Uterus (tissue), 2 donors: ENCODE results near the gene DNM3.

ENCODE experiments used
- POLR2A ChIP-seq, 2 donors: fragments of 450-650 bp; IDR thresholded peaks; one replicate each; pipeline ENCODE4 v1.6.1; 2016; ENCODE audit warnings: antibody characterized with exemption in 2 of 2, mild to moderate bottlenecking in 1 of 2, moderate library complexity in 1 of 2
- TF ChIP-seq, protein P1 (sequence below), 4 experiments: fragments of 200-600 bp in 2 of 4; fragments of 450-650 bp in 2 of 4; sonication (generic) in 2 of 4; IDR thresholded peaks; one replicate each; pipeline ENCODE4 v1.5.1; 2016 to 2019; ENCODE audit warnings: antibody characterized with exemption in 4 of 4, mild to moderate bottlenecking in 2 of 4, moderate library complexity in 1 of 4

DNA sequence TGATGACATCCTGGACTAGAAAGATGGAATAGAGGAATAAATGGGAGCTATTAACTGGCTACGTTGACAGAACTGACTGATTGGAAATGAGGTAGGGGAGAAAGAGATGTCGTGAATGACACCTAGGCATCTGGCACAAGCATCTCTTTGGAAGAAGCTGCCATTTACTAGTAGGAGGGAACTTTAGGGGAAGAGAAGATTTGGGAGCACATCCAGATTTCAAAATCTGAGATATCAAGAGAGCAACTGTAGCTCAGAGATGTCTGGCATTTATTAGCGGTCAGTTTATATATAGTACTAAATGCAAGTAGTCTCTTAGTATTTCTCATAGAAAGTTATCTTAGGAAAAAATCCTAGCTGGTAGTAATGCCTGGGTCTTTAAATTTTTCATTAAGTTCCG lies 447.3 kb downstream of the DNM3 start:
- TF ChIP-seq POLR2A (IDR thresholded peaks at IDR 0.05), result no peak
- TF ChIP-seq, protein P1, sequence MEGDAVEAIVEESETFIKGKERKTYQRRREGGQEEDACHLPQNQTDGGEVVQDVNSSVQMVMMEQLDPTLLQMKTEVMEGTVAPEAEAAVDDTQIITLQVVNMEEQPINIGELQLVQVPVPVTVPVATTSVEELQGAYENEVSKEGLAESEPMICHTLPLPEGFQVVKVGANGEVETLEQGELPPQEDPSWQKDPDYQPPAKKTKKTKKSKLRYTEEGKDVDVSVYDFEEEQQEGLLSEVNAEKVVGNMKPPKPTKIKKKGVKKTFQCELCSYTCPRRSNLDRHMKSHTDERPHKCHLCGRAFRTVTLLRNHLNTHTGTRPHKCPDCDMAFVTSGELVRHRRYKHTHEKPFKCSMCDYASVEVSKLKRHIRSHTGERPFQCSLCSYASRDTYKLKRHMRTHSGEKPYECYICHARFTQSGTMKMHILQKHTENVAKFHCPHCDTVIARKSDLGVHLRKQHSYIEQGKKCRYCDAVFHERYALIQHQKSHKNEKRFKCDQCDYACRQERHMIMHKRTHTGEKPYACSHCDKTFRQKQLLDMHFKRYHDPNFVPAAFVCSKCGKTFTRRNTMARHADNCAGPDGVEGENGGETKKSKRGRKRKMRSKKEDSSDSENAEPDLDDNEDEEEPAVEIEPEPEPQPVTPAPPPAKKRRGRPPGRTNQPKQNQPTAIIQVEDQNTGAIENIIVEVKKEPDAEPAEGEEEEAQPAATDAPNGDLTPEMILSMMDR (IDR thresholded peaks at IDR 0.05), result no peak
